NCI-H1694 (cell line): ENCODE measurements around the gene ZBTB20.
"Not testable (repeated sequence)": the region's sequence is repeated elsewhere in the genome, so short reads cannot be mapped to it uniquely, and the experiment has no call there.

Experiments
- DNase-seq: peaks from one replicate; lab custom pipeline; 2025; lab: John Stamatoyannopoulos, UW

Gene ZBTB20

GRCh38 chr3:114714237-114714636 is 432.9 kb downstream of the ZBTB20 start:
- no peak for DNase-seq

GRCh38 chr3:114712728-114713492 is 434.2 kb downstream of the ZBTB20 start:
- no peak for DNase-seq

GRCh38 chr3:114711321-114711886 is 435.7 kb downstream of the ZBTB20 start:
- DNase-seq = no peak

GRCh38 chr3:114709102-114709501 is 438.0 kb downstream of the ZBTB20 start:
- DNase-seq = no peak

GRCh38 chr3:114707252-114707860 is 439.7 kb downstream of the ZBTB20 start:
- DNase-seq = no peak

- DNase-seq = no peak
Observed at GRCh38 chr3:114706591-114707232, 440.4 kb downstream of the ZBTB20 start.

GRCh38 chr3:114700637-114701234 is 446.4 kb downstream of the ZBTB20 start:
- DNase-seq = no peak

- DNase-seq = no peak
Observed at GRCh38 chr3:114698146-114699105, 448.7 kb downstream of the ZBTB20 start.

- no peak for DNase-seq
Observed at GRCh38 chr3:114697401-114697800, 449.7 kb downstream of the ZBTB20 start.

GRCh38 chr3:114694251-114694650 is 452.8 kb downstream of the ZBTB20 start:
- DNase-seq = no peak

- DNase-seq = no peak
Observed at GRCh38 chr3:114691871-114692270, 455.2 kb downstream of the ZBTB20 start.

- no peak for DNase-seq
Observed at GRCh38 chr3:114690911-114691310, 456.2 kb downstream of the ZBTB20 start.

- no peak for DNase-seq
Observed at GRCh38 chr3:114687151-114687550, 459.9 kb downstream of the ZBTB20 start.

GRCh38 chr3:114686621-114687020 is 460.5 kb downstream of the ZBTB20 start:
- DNase-seq = no peak

- no peak for DNase-seq
Observed at GRCh38 chr3:114685161-114685560, 461.9 kb downstream of the ZBTB20 start.

- no peak for DNase-seq
Observed at GRCh38 chr3:114680299-114680698, 466.8 kb downstream of the ZBTB20 start.

GRCh38 chr3:114679773-114680172 is 467.3 kb downstream of the ZBTB20 start:
- DNase-seq = not testable (repeated sequence)

- no peak for DNase-seq
Observed at GRCh38 chr3:114675104-114675503, 472.0 kb downstream of the ZBTB20 start.

GRCh38 chr3:114674036-114674435 is 473.1 kb downstream of the ZBTB20 start:
- DNase-seq = no peak

- DNase-seq = no peak
Observed at GRCh38 chr3:114673481-114673880, 473.6 kb downstream of the ZBTB20 start.
